GM19438 (cell line): ENCODE results near the gene ANKRD12.
"Not testable (repeated sequence)": the region's sequence is repeated elsewhere in the genome, so short reads cannot be mapped to it uniquely, and the experiment has no call there.

Experiments
- ATAC-seq: cut with Tn5 transposase; IDR thresholded peaks from one replicate; pipeline ENCODE4 v1.9.1; 2021; ENCODE audit warnings: low read depth; ENCODE audit not compliant: unreplicated experiment

The ANKRD12 gene

GRCh38 chr18:9136315-9137155 is at the start of gene ANKRD12:
Gene ANKRD12, plus strand, starts transcription at chr18:9136781. Its CDS starts 45,652 bp downstream, at chr18:9182433.
- ATAC-seq: peak; percentile 58

DNA sequence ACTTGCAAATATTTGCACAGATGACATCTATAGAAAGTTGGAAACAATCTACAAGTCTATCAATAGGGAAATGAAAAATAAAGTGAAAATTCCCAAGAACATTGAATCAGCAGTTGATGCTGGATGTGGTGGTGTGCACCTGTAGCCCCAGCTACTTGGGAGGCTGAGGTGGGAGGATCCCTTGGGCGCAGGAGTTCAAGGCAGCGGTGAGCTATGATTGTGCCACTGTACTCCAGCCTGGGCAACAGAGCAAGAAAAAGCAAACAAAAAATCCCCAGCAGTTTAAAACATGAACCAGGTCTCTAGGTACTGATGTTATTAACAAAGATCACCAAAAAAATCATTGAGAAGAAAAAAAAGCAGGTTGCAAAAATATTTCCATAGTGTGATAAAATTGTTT is 49.4 kb upstream of the ANKRD12 start:
- ATAC-seq: no peak

- ATAC-seq: no peak
These were observed 48.3 kb upstream of the ANKRD12 start for GRCh38 chr18:9088252-9088651.

DNA sequence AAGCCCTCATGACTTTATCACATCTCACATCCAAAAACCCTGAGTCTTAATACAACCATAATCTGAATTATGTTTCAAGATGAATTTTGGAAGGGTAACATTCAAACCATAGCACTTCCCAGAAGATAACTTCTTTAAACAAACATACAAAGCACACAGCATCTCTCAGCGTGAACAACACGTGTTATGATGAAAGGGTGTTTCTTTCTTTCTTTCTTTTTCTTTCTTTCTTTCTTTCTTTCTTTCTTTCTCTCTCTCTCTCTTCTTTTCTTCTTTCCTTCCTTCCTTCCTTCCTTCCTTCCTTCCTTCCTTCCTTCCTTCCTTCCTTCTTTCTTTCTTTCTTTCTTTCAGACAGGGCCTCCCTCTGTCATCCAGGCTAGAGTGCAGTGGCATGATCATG is 47.9 kb upstream of the ANKRD12 start:
- not testable (repeated sequence) for ATAC-seq

GRCh38 chr18:9090578-9090977 is 46.0 kb upstream of the ANKRD12 start:
- no peak for ATAC-seq

DNA sequence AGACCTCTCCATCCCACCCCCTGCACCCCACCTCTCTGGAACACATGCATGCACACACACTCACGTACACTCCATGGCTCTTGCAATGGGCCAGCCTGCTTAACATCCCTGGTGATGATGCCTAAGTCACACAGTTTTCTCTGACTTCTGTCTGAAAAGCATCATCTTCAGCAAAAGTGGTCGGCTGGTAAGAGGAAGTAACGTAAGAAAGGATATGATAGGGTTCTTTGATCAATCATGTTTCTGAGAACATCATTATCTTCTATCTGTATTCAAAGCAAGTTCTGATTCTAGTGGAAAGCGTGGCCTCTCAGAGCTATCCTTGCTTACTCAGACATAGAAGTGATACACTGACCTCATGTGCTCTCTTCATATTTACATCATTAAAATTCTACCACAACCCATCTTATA is 45.5 kb upstream of the ANKRD12 start:
- no peak for ATAC-seq

GRCh38 chr18:9092665-9093064 is 43.9 kb upstream of the ANKRD12 start:
- no peak for ATAC-seq

- not testable (repeated sequence) for ATAC-seq
These were observed 43.5 kb upstream of the ANKRD12 start for GRCh38 chr18:9093109-9093508.

- no peak for ATAC-seq
These were observed 42.0 kb upstream of the ANKRD12 start for GRCh38 chr18:9094307-9095226.

- ATAC-seq: peak; percentile 95
These were observed 41.1 kb upstream of the ANKRD12 start for GRCh38 chr18:9095297-9096006.

DNA sequence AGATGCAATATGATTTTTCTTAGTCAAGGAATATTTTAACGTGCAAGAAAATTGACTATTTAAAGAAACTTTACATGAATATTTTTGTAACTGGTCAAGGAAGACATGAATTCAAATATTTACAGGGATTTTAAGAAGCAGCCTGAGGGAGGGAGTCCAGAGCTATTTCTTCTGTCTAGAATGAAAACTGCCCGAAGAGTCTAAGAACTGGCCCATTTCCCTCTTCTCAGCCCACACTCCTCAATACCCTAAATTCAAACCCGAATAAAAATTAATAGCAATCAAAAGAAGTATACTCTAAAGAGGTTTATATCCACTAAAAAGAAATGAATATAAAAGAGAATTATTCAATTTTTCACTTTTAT is 40.6 kb upstream of the ANKRD12 start:
- peak; percentile 30 for ATAC-seq

DNA sequence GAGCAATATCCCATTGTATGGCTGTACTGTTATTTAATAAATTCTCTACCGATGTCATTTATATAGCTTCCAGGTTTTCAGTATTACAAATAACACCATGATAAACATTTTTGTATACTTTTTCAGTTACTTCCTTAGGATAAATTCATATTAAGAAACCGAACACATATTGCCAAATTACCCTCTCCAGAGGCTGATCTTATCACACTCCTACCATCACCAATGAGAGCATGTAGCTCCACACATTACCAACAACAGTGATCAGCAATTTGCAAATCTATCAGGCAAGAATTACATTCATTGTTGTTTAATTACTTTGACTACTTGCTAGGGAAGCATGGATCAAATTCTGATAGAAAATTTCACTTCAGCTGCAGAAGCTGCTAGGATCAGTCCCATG is 39.9 kb upstream of the ANKRD12 start:
- ATAC-seq: no peak

DNA sequence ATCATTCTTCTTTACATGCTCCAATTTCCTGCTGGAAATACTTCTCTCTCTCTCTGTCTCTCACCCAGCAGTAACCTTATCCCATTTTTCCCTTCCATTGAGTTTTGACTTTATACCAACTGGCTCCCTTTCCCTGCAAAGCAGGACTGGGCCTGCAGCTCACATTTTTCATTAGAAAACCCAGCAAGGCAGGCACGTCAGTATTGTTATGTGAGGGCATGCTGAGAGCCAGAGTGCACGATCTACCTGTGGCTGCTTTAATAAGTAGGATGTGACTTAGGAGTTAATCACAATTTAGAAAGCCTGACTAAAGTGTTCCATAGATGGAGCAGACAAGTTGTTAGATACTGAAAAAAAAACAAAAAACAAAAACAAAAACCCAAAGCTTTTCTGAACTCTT is 39.2 kb upstream of the ANKRD12 start:
- ATAC-seq: no peak

DNA sequence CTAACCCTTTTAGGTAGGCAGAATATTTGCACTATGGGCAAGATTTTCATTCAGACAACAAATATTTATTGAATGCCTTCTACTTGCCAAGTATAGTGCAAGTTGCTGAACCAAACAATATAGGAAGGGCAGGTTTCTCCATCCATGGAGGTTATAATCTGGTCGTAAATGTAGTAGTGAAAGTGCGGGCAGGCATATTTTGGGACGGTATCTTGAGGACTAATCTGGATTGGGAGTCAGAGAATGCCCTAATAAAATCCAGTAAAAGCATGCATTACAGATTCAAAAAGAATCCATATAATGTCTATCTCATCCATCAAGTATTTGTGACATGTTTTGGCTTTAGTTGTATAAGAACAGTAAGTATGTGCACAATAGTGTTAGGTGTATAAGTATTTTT is 35.8 kb upstream of the ANKRD12 start:
- ATAC-seq: no peak

DNA sequence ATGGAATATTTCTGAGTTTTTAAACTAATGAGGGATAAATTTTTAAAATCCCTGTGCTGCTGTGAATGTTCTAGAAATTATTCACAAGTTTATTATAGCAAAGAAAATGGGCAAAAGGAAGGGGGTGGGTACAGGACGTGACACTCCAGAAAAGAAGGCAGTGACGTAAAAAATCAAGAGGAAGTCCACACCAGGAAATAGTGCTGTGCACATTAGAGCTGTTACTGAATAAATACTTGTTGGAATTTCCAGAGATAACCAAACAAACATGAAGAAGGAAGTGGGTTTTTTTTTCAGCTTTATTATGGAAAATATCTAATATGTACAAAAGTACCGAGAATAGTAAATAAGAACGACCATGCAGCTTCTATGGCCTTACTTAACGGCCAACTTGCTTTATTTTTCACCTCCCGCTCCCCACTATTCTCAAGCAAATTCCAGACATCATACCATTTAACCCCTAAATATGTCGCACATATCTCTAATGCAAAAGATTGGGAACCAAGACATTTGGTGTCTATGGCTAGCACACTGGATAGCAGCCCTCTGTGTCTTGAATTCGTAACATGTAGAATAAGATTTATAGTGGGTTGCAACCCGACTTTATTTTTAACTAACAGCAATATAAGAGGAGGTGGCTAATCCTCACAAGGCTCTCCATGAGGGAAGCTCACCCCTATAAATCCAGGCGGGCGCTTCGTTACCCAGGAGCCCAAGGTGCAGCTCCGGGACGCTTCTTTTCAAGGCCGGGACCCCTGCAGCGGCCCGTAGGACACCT is 34.7 kb upstream of the ANKRD12 start:
- no peak for ATAC-seq

GRCh38 chr18:9102508-9103375 is 33.8 kb upstream of the ANKRD12 start, which contains the start of gene NDUFV2:
Gene NDUFV2, plus strand, starts transcription at chr18:9102699. Its CDS starts 45 bp downstream, at chr18:9102744.
- ATAC-seq: peak; percentile 92

- ATAC-seq: no peak
These were observed 33.2 kb upstream of the ANKRD12 start for GRCh38 chr18:9103376-9103873.

DNA sequence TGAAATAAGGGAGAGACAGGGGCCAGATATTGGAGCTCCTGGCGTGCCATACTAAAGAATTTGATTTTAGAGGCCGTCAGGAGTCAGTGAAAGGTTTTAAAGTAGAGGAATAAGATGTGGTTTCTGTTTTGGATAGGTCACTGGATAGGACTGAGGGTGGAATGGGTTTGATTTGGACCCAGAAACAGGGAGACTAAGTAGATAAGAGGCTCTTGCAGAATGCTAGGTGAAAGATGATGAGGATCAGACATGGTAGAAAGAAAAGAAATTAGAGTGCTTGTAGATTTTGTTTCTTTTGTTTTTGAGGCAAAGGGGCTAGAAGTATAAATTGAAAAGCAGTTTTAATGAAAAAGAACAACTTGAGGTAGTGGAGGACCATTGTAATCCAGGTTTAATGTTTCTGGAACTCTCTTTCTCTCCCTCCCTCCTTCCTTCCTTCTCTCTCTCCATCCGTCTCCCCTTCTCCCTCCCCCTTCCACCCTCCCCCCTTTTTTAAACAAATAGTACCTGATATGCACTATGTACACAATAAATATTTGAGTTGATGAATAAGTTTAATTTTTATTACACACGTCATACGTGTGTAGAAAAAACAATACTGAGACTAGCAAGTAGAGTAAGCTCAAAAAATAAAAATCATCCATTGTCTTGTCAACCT is 32.2 kb upstream of the ANKRD12 start:
- ATAC-seq: no peak
